ENCODE measurements around the gene NUP133.
"Not testable (repeated sequence)": the region's sequence is repeated elsewhere in the genome, so short reads cannot be mapped to it uniquely, and the experiment has no call there.

The NUP133 gene

DNA sequence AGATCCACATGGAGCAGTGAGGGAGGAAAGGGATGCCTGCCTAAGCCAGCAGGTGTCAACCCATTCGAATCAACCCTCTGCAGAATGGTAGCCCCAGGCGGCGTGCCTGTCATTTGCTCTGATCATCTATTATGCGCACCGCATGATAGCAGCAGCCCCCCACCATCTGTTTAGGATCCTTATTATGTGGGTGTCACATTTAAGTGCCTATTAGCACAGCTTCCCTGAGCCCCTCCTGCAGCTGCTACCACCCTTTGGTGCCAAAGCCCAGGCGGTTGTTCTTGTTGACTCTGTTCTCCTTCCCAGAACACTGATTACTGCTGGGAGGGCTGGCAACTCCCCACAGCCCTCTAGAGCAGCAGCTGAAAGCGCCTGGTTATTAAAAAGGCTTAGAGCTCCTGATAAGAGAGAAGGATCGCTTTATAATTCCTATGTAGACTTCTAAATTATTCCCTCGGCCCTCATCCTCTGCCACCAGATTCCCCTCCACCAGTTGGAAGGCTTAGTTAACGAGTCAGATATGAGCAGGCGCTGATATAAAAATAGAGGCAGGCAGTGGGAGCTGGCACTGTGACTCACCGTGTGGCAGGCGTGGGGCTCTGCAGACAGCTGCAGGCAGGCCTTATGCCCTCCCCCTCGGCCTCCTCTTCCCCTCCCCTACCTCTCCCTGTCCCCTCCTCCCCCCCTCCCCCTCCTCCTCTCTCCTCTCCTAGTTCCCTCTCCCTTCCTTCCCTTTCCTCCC lies 97.3 kb downstream of the NUP133 start:
- H3K9me3 ChIP-seq (ENCODE audit: control insufficient read depth, low read length) = no peaks in the 10 kb centered on the region
- H3K4me3 ChIP-seq (ENCODE audit: low read length) = peak overlapping the region; percentile 19
- no peaks in the 10 kb centered on the region for H3K36me3 ChIP-seq (ENCODE audit: control insufficient read depth, insufficient read depth, low read length, severe bottlenecking)
- peaks cover 54% of the 10 kb centered on the region for H3K27me3 ChIP-seq (replicated peaks; ENCODE audit: control insufficient read depth, insufficient read depth, low read length)
- no peak overlapping the region for H3K9ac ChIP-seq (ENCODE audit: low read length)
- peaks cover 17% of the 10 kb centered on the region for H3K4me1 ChIP-seq (ENCODE audit: control insufficient read depth, insufficient read depth, low read length)
- peak; percentile 71 for DNase-seq (ENCODE audit: low read depth)

- Histone ChIP-seq H3K9ac (ENCODE audit: low read length) (no peak overlapping the region), H3K36me3 (ENCODE audit: control insufficient read depth, insufficient read depth, low read length, severe bottlenecking) (no peaks in the 10 kb centered on the region), H3K9me3 (ENCODE audit: control insufficient read depth, low read length) (no peaks in the 10 kb centered on the region), H3K27me3 (replicated peaks; ENCODE audit: control insufficient read depth, insufficient read depth, low read length) (peaks cover 58% of the 10 kb centered on the region), H3K4me1 (ENCODE audit: control insufficient read depth, insufficient read depth, low read length) (peaks cover 17% of the 10 kb centered on the region), H3K4me3 (ENCODE audit: low read length) (no peak overlapping the region)
- DNase-seq (ENCODE audit: low read depth) = no peak
These were observed 97.8 kb downstream of the NUP133 start for GRCh38 chr1:229410370-229410691.

DNA sequence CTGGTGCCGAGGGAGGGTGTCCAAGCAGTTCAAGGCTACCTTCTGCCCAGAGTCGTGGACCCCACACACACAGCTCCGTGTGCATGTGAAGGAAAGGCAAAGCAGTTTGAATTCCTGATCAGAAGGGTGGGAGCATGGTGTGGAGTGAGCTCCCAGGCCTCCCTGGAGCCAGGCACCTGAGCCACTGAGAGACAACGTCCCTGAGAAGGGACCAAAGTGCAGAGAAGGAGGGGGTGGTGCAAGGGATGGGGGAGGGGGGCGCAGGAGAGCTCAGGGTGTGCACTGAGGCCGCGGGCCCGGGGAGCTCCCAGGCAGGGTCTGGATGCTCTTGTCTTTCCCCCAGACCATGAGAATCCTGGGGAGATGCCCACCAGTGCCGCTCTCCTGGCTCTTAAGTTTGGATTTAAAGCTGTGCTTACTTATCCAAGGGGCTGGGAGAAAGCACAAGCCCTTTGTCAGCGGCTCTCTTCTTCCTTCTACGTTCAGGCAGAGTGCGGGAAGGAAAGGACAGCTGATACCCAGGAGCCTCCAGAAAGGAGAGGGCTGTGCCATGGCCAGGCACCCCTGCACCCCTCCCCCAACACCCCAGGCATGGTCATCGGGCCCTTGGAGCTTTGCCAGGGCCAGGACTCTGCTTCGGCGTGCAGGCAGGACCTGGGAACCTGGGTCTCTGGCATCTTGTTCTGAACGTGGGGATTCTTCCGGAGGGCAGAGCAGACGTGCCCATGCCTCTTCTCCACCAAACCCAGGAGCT lies 98.3 kb downstream of the NUP133 start:
- H3K27me3 ChIP-seq (replicated peaks; ENCODE audit: control insufficient read depth, insufficient read depth, low read length) = peaks cover 58% of the 10 kb centered on the region
- H3K4me1 ChIP-seq (ENCODE audit: control insufficient read depth, insufficient read depth, low read length) = peaks cover 17% of the 10 kb centered on the region
- H3K36me3 ChIP-seq (ENCODE audit: control insufficient read depth, insufficient read depth, low read length, severe bottlenecking) = no peaks in the 10 kb centered on the region
- no peak overlapping the region for H3K4me3 ChIP-seq (ENCODE audit: low read length)
- H3K9me3 ChIP-seq (ENCODE audit: control insufficient read depth, low read length) = no peaks in the 10 kb centered on the region
- no peak for DNase-seq (ENCODE audit: low read depth)
- no peak overlapping the region for H3K9ac ChIP-seq (ENCODE audit: low read length)

- no peaks in the 10 kb centered on the region for H3K36me3 ChIP-seq (ENCODE audit: control insufficient read depth, insufficient read depth, low read length, severe bottlenecking)
- peak; percentile 5 for DNase-seq (ENCODE audit: low read depth)
- H3K9me3 ChIP-seq (ENCODE audit: control insufficient read depth, low read length) = no peaks in the 10 kb centered on the region
- H3K27me3 ChIP-seq (replicated peaks; ENCODE audit: control insufficient read depth, insufficient read depth, low read length) = peaks cover 65% of the 10 kb centered on the region
- H3K4me3 ChIP-seq (ENCODE audit: low read length) = no peak overlapping the region
- no peak overlapping the region for H3K9ac ChIP-seq (ENCODE audit: low read length)
- peaks cover 17% of the 10 kb centered on the region for H3K4me1 ChIP-seq (ENCODE audit: control insufficient read depth, insufficient read depth, low read length)
These were observed 99.6 kb downstream of the NUP133 start for GRCh38 chr1:229408458-229409037.

GRCh38 chr1:229407206-229408026 lies 100.7 kb downstream of the NUP133 start:
- Histone ChIP-seq H3K4me3 (ENCODE audit: low read length) (peak overlapping the region; percentile 68), H3K9me3 (ENCODE audit: control insufficient read depth, low read length) (no peaks in the 10 kb centered on the region), H3K9ac (ENCODE audit: low read length) (no peak overlapping the region), H3K4me1 (ENCODE audit: control insufficient read depth, insufficient read depth, low read length) (peaks cover 17% of the 10 kb centered on the region), H3K36me3 (ENCODE audit: control insufficient read depth, insufficient read depth, low read length, severe bottlenecking) (no peaks in the 10 kb centered on the region), H3K27me3 (replicated peaks; ENCODE audit: control insufficient read depth, insufficient read depth, low read length) (peaks cover 73% of the 10 kb centered on the region)
- peak; percentile 33 for DNase-seq (ENCODE audit: low read depth)

DNA sequence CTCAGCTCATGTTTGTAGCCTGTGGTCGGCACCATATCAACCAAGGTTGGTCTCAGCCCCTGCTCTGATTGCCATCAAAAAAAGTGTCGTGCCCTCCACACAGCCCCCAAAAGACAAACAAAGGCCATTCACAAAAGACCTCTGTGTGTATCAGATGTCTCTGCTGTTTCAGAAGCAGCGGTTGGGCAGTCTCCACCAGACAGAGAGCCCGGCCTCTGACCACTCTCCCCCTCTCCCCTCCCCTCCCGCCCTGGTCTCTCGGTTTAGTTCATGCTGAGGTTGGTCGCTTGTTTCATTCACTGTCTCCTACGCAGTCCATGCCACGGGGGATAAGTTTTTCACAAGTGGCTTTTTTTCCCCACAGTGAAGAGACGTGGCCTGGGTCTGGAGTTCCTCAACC lies 101.3 kb downstream of the NUP133 start:
- peaks cover 17% of the 10 kb centered on the region for H3K4me1 ChIP-seq (ENCODE audit: control insufficient read depth, insufficient read depth, low read length)
- no peak overlapping the region for H3K4me3 ChIP-seq (ENCODE audit: low read length)
- no peaks in the 10 kb centered on the region for H3K9me3 ChIP-seq (ENCODE audit: control insufficient read depth, low read length)
- H3K27me3 ChIP-seq (replicated peaks; ENCODE audit: control insufficient read depth, insufficient read depth, low read length) = peaks cover 71% of the 10 kb centered on the region
- H3K36me3 ChIP-seq (ENCODE audit: control insufficient read depth, insufficient read depth, low read length, severe bottlenecking) = no peaks in the 10 kb centered on the region
- no peak overlapping the region for H3K9ac ChIP-seq (ENCODE audit: low read length)
- DNase-seq (ENCODE audit: low read depth) = no peak

DNA sequence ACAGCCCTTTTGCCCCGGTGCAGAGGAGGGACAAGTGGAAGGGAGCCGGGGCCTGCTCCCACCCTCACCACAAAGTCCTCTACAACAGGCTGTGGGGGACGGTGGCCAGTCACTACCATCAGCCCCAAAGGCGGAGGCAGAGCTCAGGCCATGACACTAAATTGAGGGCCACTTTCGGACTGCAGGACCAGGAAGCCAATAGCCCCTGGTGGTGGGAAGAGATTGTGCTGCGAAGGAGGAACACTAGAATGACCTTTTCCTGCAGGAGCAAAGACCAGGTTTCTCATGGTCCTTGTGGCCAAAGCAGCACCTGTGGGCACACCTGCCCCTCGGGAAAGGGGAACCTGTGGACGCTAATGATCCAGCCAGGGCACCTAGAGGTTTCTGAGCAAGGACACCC lies 104.6 kb downstream of the NUP133 start:
- Histone ChIP-seq H3K9me3 (ENCODE audit: control insufficient read depth, low read length) (no peaks in the 10 kb centered on the region), H3K36me3 (ENCODE audit: control insufficient read depth, insufficient read depth, low read length, severe bottlenecking) (no peaks in the 10 kb centered on the region), H3K27me3 (replicated peaks; ENCODE audit: control insufficient read depth, insufficient read depth, low read length) (peaks cover 75% of the 10 kb centered on the region), H3K4me1 (ENCODE audit: control insufficient read depth, insufficient read depth, low read length) (peaks cover 10% of the 10 kb centered on the region), H3K4me3 (ENCODE audit: low read length) (no peak overlapping the region), H3K9ac (ENCODE audit: low read length) (no peak overlapping the region)
- DNase-seq (ENCODE audit: low read depth) = no peak

- Histone ChIP-seq H3K4me1 (ENCODE audit: control insufficient read depth, insufficient read depth, low read length) (peaks cover 10% of the 10 kb centered on the region), H3K9me3 (ENCODE audit: control insufficient read depth, low read length) (no peaks in the 10 kb centered on the region), H3K36me3 (ENCODE audit: control insufficient read depth, insufficient read depth, low read length, severe bottlenecking) (no peaks in the 10 kb centered on the region), H3K27me3 (replicated peaks; ENCODE audit: control insufficient read depth, insufficient read depth, low read length) (peaks cover 72% of the 10 kb centered on the region), H3K4me3 (ENCODE audit: low read length) (no peak overlapping the region), H3K9ac (ENCODE audit: low read length) (no peak overlapping the region)
- DNase-seq (ENCODE audit: low read depth) = no peak
These were observed 105.1 kb downstream of the NUP133 start for GRCh38 chr1:229402993-229403392.

- H3K9ac ChIP-seq (ENCODE audit: low read length); H3K9me3 ChIP-seq (ENCODE audit: control insufficient read depth, low read length); H3K36me3 ChIP-seq (ENCODE audit: control insufficient read depth, insufficient read depth, low read length, severe bottlenecking); H3K4me1 ChIP-seq (ENCODE audit: control insufficient read depth, insufficient read depth, low read length); H3K4me3 ChIP-seq (ENCODE audit: low read length); DNase-seq (ENCODE audit: low read depth): not testable (repeated sequence)
- H3K27me3 ChIP-seq (replicated peaks; ENCODE audit: control insufficient read depth, insufficient read depth, low read length) = peaks cover 70% of the 10 kb centered on the region
These were observed 105.8 kb downstream of the NUP133 start for GRCh38 chr1:229402329-229402728.

GRCh38 chr1:229397762-229398161 lies 110.4 kb downstream of the NUP133 start:
- H3K27me3 ChIP-seq (replicated peaks; ENCODE audit: control insufficient read depth, insufficient read depth, low read length) = peaks cover 53% of the 10 kb centered on the region
- H3K9me3 ChIP-seq (ENCODE audit: control insufficient read depth, low read length) = no peaks in the 10 kb centered on the region
- no peak overlapping the region for H3K9ac ChIP-seq (ENCODE audit: low read length)
- H3K36me3 ChIP-seq (ENCODE audit: control insufficient read depth, insufficient read depth, low read length, severe bottlenecking) = no peaks in the 10 kb centered on the region
- no peak for DNase-seq (ENCODE audit: low read depth)
- H3K4me1 ChIP-seq (ENCODE audit: control insufficient read depth, insufficient read depth, low read length) = no peaks in the 10 kb centered on the region
- H3K4me3 ChIP-seq (ENCODE audit: low read length) = no peak overlapping the region

Measured in adipocyte (in vitro differentiated cells).